HUDEP-2 (cell line): ENCODE measurements around the gene TEAD4.
A peak's percentile ranks its signal among the peaks of the same experiment; 100 is the strongest.

Source experiments
- DNase-seq, 76 experiments: peaks; one replicate each; lab custom pipeline; 2025; ENCODE audit not compliant: unreplicated experiment in 76 of 76; lab: John Stamatoyannopoulos, UW

Gene TEAD4

GRCh38 chr12:2999265-2999841 lies 40.2 kb downstream of the TEAD4 start:
- DNase-seq: peak in 3 of 76 experiments; percentile 7 to 49 (median 37)

- peak in 1 of 76 experiments; percentile 8 for DNase-seq
These were observed 41.5 kb downstream of the TEAD4 start for GRCh38 chr12:3000548-3001275.

- DNase-seq: no peak
These were observed 43.4 kb downstream of the TEAD4 start for GRCh38 chr12:3002646-3003045.

- DNase-seq: peak in 1 of 76 experiments; percentile 2
These were observed 44.3 kb downstream of the TEAD4 start for GRCh38 chr12:3003357-3003992.

- peak in 15 of 76 experiments; percentile 2 to 21 (median 5) for DNase-seq
These were observed 45.7 kb downstream of the TEAD4 start for GRCh38 chr12:3004655-3005565.

DNA sequence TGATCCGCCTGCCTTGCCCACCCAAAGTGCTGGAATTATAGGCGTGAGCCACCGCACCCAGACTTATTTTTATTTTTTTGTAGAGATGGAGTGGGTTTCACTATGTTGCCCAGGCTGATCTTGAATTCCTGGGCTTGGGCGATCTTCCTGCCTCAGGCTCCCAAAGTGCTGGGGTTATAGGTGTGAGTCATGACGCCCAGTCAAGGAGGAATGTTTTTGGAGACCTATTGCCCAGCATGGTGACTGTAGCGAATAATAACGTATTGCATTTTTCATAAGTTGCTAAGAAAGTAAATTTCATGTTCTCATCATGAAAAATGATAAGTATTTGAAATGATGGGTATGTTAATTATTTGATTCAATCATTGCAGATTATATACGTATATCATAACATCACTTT lies 46.5 kb downstream of the TEAD4 start:
- DNase-seq: no peak

DNA sequence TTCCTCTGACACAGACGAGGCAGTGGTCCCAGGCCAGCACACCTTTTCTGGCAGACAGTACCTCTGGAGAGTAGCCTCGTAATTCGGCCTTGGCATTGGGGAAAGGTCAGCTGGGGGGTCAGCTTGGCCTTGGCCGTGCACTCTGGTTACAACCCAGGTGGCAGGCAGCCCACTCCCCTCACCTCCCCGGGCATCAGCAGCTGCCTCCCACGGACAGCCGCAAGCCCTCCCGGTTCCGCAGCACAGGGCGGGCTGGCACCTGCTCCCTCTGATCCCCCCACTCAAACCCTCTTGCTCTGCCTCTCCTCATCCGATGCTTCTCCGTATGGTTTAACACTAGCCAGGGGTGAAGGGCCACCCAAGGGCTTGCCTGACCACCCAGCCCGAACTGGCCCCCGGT lies 50.6 kb downstream of the TEAD4 start:
- no peak for DNase-seq

- no peak for DNase-seq
These were observed 51.2 kb downstream of the TEAD4 start for GRCh38 chr12:3010214-3010930.

- DNase-seq: no peak
These were observed 53.6 kb downstream of the TEAD4 start for GRCh38 chr12:3012786-3013185.

- DNase-seq: no peak
These were observed 55.4 kb downstream of the TEAD4 start for GRCh38 chr12:3014641-3015040.

DNA sequence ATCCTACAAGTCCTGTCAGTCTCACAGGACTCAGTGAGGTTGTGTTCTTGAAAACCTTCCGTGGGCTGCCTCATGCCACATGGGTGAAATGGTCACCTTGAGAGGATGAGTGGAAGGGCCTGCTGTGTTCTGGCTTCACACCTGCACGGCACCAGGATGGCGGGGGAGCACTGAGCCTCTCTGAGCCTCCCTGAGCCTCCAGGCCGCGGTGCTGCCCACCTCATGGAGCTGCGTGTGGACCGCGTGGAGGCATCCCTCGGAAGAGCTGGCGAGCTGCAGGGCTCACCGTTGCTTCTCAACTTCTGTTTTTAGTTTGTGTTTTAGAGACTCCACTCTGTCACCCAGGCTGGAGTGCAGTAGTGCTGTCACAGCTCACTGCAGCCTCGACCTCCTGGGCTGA lies 56.2 kb downstream of the TEAD4 start:
- DNase-seq: no peak

GRCh38 chr12:3016191-3016590 lies 57.0 kb downstream of the TEAD4 start:
- DNase-seq: no peak

- DNase-seq: no peak
These were observed 58.1 kb downstream of the TEAD4 start for GRCh38 chr12:3017281-3017680.

GRCh38 chr12:3018284-3019004 lies 59.2 kb downstream of the TEAD4 start:
- DNase-seq: no peak

- DNase-seq: no peak
These were observed 59.9 kb downstream of the TEAD4 start for GRCh38 chr12:3019005-3019680.

- DNase-seq: no peak
These were observed 61.2 kb downstream of the TEAD4 start for GRCh38 chr12:3020399-3020798.

DNA sequence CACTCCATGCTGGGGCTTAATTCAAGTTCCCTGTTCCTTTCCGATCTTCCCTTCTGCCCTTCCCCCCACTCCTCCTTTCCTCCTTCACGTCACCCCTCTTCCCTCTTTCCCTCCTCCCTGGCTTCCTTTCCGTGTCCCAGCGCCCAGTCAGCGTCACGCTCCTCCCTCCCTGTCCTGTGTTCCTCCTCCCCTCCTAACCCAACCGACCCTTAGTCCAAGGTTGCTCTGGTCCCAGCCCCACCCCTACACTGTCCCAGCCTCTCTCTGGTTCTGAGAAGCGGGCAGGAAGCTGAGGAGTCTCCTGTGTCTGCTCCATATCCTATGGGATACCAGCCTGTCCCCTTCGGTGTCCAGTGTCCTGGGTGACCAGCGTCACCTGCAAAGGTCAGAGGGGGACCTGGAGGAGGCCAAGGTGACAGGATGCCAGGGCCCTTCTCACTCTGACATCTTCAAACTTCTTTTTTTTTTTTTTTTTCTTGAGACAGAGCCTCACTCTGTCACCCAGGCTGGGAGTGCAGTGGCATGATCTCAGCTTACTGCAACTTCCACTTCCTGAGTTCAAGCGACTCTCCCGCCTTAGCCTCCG lies 61.7 kb downstream of the TEAD4 start:
- DNase-seq: no peak

- no peak for DNase-seq
These were observed 63.2 kb downstream of the TEAD4 start for GRCh38 chr12:3022411-3022810.

- no peak for DNase-seq
These were observed 63.8 kb downstream of the TEAD4 start for GRCh38 chr12:3022961-3023360.
